Activated CD8-positive, alpha-beta memory T cell treated with anti-CD3 and anti-CD28 coated beads, Interleukin-2, amount 50 U/mL, for 24 hours (primary cell): ENCODE measurements around the gene ACSF2.

ENCODE experiments used
- DNase-seq: peaks from one replicate; pipeline ENCODE4 v3.0.0-alpha.2; 2020; ENCODE audit errors: extremely low read depth

ACSF2 gene

GRCh38 chr17:50501054-50501453 is 75.0 kb downstream of the ACSF2 start:
- no peak for DNase-seq

- DNase-seq = no peak
Measured at GRCh38 chr17:50502301-50502990, 76.4 kb downstream of the ACSF2 start.

DNA sequence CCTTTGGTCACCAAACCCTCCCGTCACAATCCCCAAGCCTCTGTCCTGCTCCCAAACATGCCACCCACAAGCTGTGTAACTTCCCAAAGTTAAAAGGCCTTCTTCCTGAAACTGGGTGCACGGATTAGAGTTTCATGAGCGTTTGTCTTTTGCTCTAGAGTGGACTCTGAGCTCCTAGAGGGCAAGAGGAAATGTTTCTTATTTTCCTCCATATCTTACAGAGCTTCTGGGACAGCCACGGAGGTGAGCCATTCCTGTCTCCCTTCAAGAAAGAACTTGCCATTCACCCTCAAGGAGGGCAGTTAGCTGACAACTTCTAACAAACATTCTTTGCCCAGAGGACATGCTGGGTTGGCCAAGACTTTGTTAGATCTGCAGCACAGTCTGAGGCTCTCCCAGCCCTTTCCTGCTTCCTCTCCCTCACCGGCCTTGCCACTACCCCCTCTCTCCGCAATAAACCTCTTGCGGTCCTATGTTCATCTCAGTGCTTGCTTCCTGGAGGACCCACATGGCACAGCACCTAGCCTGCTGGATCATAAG is 79.6 kb downstream of the ACSF2 start:
- DNase-seq = no peak

DNA sequence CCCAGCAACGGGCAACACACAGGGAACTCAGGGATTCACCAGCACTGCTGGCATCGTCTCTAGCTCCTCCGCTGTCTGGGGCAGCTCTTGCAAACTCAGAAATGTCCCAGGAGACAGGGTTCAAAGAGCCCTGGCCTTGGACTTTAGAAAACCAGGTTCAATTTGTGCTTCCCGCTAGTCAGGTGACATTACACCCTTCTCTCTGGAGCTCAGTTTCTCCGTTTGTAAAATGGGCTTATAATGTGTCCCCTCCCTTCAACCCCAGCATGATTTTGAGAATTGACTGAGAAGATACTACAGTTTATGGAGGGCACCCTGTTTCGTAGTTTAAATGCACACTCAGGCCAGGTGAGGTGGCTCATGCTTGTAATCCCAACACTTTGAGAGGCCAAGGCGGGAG is 80.3 kb downstream of the ACSF2 start:
- DNase-seq = no peak

- peak; percentile 67 for DNase-seq
Measured at GRCh38 chr17:50507871-50508572, 82.0 kb downstream of the ACSF2 start, which contains the start of gene MYCBPAP. Gene MYCBPAP (plus strand): TSS chr17:50508439. CDS start chr17:50508675, 236 bp downstream.

GRCh38 chr17:50508573-50509460 is 82.8 kb downstream of the ACSF2 start:
- DNase-seq = no peak

- no peak for DNase-seq
Measured at GRCh38 chr17:50511058-50511457, 85.0 kb downstream of the ACSF2 start.

- DNase-seq = no peak
Measured at GRCh38 chr17:50513495-50513894, 87.5 kb downstream of the ACSF2 start.

DNA sequence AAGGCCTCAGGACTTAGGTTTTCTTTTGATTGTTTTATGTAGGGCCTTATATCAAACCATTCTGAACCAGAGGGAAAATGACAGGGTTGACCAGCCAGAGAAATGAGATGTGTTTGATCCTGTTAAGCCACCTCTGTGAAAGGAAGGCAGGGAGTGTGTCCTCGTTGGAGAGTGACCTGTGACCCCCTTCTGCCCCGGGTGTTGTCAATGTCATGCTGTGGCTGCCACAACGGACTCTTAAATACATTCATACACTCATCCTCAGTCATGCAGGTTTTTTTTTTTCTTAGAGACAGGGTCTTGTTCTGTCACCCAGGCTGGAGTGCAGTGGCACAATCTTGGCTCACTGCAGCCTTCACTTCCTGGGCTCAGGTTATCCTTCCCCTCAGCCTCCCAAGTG is 88.4 kb downstream of the ACSF2 start:
- DNase-seq = no peak

- DNase-seq = no peak
Measured at GRCh38 chr17:50514936-50515702, 89.1 kb downstream of the ACSF2 start.

GRCh38 chr17:50517011-50517410 is 91.0 kb downstream of the ACSF2 start:
- DNase-seq = no peak

DNA sequence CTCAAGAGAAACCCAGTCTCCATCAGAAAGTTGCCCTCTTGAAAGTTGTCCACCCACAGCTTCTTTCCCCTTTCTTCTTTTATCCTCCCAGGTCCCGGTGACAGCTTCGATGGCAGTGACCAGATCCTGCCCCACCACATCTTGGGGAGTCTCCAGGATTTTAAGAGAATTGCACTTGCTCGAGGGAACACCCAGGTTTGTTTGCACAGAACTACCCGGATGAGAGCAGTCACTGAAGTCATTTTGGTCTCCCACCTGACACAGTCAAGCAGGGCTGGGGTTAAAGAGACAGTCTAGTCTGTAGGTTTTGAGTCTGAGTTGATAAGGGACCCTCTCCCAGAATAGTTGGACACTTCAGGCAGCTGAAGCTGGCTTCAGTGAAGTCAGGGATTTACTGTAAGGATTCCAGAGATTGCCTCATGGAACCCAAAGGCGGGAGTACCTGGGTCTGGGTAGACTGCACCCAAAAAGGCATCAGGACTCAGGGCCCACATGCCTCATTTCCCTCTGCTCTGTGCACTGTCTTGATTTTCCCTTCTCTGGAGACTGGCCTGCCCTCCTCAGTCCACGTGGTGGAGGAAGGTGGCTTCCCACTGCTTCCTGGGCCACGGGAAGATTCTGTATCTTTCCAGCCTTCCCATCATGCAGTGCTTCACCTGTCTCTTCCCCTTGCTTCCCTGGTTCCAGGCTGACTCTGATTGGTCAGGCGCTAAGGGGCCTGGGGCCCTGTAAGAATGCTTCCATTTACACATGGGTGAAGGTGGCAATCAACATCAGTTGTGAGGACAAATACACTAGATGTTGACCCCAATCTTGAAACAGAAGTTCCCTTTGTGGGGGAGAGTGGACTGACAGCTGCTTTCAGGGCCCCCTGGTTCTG is 91.7 kb downstream of the ACSF2 start:
- DNase-seq = no peak

DNA sequence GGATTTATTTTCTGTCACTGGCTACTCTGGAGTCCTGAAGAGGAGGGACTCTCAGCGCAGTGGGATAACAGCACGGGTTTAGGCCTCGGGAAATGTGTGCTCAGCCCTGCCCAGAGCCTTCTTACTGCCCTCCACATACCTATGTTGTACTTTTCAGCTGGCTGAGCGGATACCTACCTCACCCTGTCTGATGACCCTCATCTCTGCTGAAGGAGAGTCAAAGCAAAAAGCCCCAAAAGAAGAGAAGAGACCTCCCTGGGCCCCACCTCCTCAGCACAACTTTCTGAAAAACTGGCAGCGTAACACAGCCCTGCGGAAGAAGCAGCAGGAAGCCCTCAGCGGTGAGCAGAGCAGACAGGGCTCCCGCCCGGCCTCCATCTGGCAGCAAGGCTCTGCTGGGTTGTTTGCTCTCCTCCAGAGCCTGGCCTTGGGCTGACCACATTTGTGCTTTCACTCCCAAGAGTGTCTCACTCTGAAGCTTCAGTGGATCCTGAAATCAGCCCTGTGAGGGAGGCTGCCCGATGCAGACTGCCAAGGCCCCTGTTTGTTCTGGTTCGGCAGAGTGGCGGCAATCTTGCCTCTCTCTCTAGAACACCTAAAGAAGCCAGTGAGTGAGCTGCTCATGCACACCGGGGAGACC is 92.5 kb downstream of the ACSF2 start:
- DNase-seq = no peak

- no peak for DNase-seq
Measured at GRCh38 chr17:50519141-50519834, 93.3 kb downstream of the ACSF2 start.

GRCh38 chr17:50520483-50520882 is 94.5 kb downstream of the ACSF2 start:
- DNase-seq = no peak

- no peak for DNase-seq
Measured at GRCh38 chr17:50521514-50521913, 95.5 kb downstream of the ACSF2 start.

- no peak for DNase-seq
Measured at GRCh38 chr17:50522766-50523165, 96.7 kb downstream of the ACSF2 start.

- no peak for DNase-seq
Measured at GRCh38 chr17:50523208-50523607, 97.2 kb downstream of the ACSF2 start.
